ENCODE measurements around the gene OGFOD3. TPM values are rescaled to one million over a fixed set of nuclear protein-coding genes. Genes with fewer than 3 reads are reported as not detected.

The OGFOD3 gene
- total and polyA plus RNA-seq, 9 of the 15 experiments (the other 6 are each of a cell fraction or from before 2014, with no cell fraction given) = 0.69 to 44.7 (median 18.9) TPM

DNA sequence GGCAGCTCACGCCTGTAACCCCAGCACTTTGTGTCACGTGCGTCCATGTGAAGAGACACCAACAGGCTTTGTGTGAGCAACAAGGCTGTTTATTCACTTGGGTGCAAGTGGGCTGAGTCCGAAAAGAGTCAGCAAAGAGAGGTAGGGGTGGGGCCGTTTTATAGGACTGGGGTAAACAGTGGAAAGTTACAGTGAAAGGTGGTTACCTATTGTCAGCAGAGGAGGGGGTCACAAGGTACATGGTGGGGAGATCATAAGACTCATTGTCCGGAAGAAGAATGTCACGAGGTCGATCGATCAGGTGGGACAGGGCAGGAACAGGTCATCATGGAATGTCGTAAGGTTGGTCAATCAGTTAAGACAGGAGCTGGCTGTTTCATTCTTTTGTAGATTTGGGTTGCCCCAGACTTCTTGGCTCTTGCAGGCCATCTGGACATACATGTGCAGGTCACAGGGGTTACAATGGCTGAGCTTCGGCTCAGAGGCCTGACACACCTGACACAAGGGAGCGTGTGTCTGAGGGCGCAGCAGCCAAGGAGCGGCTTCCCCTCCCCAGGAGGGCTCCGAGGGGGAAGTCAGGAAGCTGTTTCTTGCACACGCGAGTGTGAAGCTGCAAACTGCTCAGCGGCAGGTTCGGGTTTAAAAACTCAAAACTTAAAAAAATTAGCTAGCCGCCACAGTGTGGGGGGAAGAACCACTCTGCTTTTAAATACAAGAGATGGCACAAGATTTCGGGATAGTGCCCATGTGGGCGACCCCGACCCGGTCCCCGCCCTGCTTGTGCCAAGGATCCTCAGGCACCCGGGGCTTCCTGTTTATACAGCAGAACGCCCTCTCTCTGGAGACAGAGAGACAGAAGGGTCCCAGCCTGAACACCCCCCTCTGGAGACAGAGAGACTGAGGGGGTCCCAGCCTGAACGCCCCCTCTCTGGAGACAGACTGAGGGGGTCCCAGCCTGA, 71.8 kb downstream of the OGFOD3 start (continued):
- TF ChIP-seq, protein P1, sequence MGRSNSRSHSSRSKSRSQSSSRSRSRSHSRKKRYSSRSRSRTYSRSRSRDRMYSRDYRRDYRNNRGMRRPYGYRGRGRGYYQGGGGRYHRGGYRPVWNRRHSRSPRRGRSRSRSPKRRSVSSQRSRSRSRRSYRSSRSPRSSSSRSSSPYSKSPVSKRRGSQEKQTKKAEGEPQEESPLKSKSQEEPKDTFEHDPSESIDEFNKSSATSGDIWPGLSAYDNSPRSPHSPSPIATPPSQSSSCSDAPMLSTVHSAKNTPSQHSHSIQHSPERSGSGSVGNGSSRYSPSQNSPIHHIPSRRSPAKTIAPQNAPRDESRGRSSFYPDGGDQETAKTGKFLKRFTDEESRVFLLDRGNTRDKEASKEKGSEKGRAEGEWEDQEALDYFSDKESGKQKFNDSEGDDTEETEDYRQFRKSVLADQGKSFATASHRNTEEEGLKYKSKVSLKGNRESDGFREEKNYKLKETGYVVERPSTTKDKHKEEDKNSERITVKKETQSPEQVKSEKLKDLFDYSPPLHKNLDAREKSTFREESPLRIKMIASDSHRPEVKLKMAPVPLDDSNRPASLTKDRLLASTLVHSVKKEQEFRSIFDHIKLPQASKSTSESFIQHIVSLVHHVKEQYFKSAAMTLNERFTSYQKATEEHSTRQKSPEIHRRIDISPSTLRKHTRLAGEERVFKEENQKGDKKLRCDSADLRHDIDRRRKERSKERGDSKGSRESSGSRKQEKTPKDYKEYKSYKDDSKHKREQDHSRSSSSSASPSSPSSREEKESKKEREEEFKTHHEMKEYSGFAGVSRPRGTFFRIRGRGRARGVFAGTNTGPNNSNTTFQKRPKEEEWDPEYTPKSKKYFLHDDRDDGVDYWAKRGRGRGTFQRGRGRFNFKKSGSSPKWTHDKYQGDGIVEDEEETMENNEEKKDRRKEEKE (IDR thresholded peaks at IDR 0.05; ENCODE audit: borderline replicate concordance in 1 of 2, control insufficient read depth in 1 of 2, low read depth in 2 of 2, low read length in 1 of 2) = no peak
- TF ChIP-seq ZNF124 (CRISPR knock-in tag; IDR thresholded peaks at IDR 0.05) (no peak), PCBP2 (IDR thresholded peaks at IDR 0.05; ENCODE audit: low read depth, low read length, poor library complexity, severe bottlenecking) (no peak), ZNF695 (CRISPR knock-in tag; IDR thresholded peaks at IDR 0.05) (no peak), TAF7 (tag; IDR thresholded peaks at IDR 0.05) (no peak), ZBED1 (IDR thresholded peaks at IDR 0.05) (no peak), ZNF354B (CRISPR knock-in tag; IDR thresholded peaks at IDR 0.05) (no peak), SOX6 (IDR thresholded peaks at IDR 0.05) (no peak), DACH1 (IDR thresholded peaks at IDR 0.05; ENCODE audit: partially characterized antibody) (no peak), TOE1 (IDR thresholded peaks at IDR 0.05; ENCODE audit: borderline replicate concordance) (no peak; the same call in 1 of the 2 replicates), TOE1 (CRISPR knock-in tag; IDR thresholded peaks at IDR 0.05; ENCODE audit: borderline replicate concordance, low read depth) (no peak)
- TF ChIP-seq, protein P2, sequence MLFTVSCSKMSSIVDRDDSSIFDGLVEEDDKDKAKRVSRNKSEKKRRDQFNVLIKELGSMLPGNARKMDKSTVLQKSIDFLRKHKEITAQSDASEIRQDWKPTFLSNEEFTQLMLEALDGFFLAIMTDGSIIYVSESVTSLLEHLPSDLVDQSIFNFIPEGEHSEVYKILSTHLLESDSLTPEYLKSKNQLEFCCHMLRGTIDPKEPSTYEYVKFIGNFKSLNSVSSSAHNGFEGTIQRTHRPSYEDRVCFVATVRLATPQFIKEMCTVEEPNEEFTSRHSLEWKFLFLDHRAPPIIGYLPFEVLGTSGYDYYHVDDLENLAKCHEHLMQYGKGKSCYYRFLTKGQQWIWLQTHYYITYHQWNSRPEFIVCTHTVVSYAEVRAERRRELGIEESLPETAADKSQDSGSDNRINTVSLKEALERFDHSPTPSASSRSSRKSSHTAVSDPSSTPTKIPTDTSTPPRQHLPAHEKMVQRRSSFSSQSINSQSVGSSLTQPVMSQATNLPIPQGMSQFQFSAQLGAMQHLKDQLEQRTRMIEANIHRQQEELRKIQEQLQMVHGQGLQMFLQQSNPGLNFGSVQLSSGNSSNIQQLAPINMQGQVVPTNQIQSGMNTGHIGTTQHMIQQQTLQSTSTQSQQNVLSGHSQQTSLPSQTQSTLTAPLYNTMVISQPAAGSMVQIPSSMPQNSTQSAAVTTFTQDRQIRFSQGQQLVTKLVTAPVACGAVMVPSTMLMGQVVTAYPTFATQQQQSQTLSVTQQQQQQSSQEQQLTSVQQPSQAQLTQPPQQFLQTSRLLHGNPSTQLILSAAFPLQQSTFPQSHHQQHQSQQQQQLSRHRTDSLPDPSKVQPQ (CRISPR knock-in tag; IDR thresholded peaks at IDR 0.05; ENCODE audit: borderline replicate concordance) = no peak
- TF ChIP-seq, protein P3, sequence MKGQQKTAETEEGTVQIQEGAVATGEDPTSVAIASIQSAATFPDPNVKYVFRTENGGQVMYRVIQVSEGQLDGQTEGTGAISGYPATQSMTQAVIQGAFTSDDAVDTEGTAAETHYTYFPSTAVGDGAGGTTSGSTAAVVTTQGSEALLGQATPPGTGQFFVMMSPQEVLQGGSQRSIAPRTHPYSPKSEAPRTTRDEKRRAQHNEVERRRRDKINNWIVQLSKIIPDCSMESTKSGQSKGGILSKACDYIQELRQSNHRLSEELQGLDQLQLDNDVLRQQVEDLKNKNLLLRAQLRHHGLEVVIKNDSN (CRISPR knock-in tag; IDR thresholded peaks at IDR 0.05) = peak; percentile 66
- TF ChIP-seq, protein P4, sequence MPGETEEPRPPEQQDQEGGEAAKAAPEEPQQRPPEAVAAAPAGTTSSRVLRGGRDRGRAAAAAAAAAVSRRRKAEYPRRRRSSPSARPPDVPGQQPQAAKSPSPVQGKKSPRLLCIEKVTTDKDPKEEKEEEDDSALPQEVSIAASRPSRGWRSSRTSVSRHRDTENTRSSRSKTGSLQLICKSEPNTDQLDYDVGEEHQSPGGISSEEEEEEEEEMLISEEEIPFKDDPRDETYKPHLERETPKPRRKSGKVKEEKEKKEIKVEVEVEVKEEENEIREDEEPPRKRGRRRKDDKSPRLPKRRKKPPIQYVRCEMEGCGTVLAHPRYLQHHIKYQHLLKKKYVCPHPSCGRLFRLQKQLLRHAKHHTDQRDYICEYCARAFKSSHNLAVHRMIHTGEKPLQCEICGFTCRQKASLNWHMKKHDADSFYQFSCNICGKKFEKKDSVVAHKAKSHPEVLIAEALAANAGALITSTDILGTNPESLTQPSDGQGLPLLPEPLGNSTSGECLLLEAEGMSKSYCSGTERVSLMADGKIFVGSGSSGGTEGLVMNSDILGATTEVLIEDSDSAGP (CRISPR knock-in tag; IDR thresholded peaks at IDR 0.05) = no peak
- TF ChIP-seq, protein P5, sequence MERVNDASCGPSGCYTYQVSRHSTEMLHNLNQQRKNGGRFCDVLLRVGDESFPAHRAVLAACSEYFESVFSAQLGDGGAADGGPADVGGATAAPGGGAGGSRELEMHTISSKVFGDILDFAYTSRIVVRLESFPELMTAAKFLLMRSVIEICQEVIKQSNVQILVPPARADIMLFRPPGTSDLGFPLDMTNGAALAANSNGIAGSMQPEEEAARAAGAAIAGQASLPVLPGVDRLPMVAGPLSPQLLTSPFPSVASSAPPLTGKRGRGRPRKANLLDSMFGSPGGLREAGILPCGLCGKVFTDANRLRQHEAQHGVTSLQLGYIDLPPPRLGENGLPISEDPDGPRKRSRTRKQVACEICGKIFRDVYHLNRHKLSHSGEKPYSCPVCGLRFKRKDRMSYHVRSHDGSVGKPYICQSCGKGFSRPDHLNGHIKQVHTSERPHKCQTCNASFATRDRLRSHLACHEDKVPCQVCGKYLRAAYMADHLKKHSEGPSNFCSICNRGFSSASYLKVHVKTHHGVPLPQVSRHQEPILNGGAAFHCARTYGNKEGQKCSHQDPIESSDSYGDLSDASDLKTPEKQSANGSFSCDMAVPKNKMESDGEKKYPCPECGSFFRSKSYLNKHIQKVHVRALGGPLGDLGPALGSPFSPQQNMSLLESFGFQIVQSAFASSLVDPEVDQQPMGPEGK (CRISPR knock-in tag; IDR thresholded peaks at IDR 0.05; ENCODE audit: borderline replicate concordance) = no peak
